HEK293 (cell line): Measurements from ENCODE around the gene PYGO2.

ENCODE experiments used
- ZNF121 ChIP-seq: fragments of 450-650 bp; formaldehyde crosslinking; IDR thresholded peaks from 2 replicates; pipeline ENCODE4 v1.5.1; 2016; ENCODE audit warnings: missing biosample characterization, missing genetic modification characterization
- ZNF155 ChIP-seq: fragments of 450-650 bp; formaldehyde crosslinking; IDR thresholded peaks from 2 replicates; pipeline ENCODE4 v1.5.1; 2016; ENCODE audit warnings: missing biosample characterization, missing genetic modification characterization
- ZNF175 ChIP-seq: fragments of 450-650 bp; formaldehyde crosslinking; IDR thresholded peaks from 2 replicates; pipeline ENCODE4 v1.5.1; 2016; ENCODE audit warnings: missing biosample characterization, missing genetic modification characterization
- ZNF239 ChIP-seq: fragments of 450-650 bp; formaldehyde crosslinking; IDR thresholded peaks from 2 replicates; pipeline ENCODE4 v1.5.1; 2016; ENCODE audit warnings: missing biosample characterization, missing genetic modification characterization
- ZNF24 ChIP-seq: fragments of 450-650 bp; formaldehyde crosslinking; IDR thresholded peaks from 2 replicates; pipeline ENCODE4 v1.5.1; 2016; ENCODE audit warnings: missing biosample characterization, missing genetic modification characterization
- TF ChIP-seq, protein P1 (sequence below): fragments of 450-650 bp; formaldehyde crosslinking; IDR thresholded peaks from 2 replicates; pipeline ENCODE4 v1.5.1; 2016; ENCODE audit warnings: missing biosample characterization, missing genetic modification characterization
- TF ChIP-seq, protein P2 (sequence below): fragments of 450-650 bp; formaldehyde crosslinking; IDR thresholded peaks from 2 replicates; pipeline ENCODE4 v1.5.1; 2016; ENCODE audit warnings: missing biosample characterization, missing genetic modification characterization
- TF ChIP-seq, protein P3 (sequence below): fragments of 450-650 bp; formaldehyde crosslinking; IDR thresholded peaks from 2 replicates; pipeline ENCODE4 v1.5.1; 2016; ENCODE audit warnings: missing biosample characterization, missing genetic modification characterization, low read depth
- TF ChIP-seq, protein P4 (sequence below): fragments of 450-650 bp; formaldehyde crosslinking; IDR thresholded peaks from 2 replicates; pipeline ENCODE4 v1.5.1; 2016; ENCODE audit warnings: missing biosample characterization, missing genetic modification characterization

DNA sequence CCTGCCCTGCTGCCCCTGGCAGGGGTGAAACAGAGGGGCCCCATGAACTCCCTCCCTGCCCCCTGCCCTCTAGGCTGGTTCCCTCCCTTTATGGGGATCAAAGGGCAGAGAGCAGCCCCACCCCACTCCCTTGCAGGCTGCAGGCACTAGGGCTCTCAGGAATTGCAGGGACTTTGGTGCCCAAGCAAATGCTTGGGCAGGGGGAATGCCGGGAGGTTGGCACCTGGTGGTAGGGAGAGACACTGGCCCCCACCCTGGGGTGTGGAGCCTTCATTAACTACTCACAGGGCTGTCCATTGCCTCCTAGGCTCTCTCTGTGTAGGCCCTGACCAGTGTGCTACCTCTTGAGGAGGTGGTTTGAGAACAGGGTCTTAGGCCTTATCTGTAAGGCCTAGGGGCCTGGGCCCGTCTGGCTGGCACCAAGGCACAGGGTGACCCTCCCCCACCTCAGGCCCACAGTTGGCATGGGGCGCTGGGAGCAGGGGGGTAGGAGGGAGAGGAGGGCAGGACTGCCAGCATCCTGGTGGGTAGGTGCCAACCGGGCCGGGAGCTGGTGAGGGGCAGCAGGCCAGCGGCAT is 45.8 kb upstream of the PYGO2 start:
- no peak for TF ChIP-seq ZNF121
- TF ChIP-seq, protein P1, sequence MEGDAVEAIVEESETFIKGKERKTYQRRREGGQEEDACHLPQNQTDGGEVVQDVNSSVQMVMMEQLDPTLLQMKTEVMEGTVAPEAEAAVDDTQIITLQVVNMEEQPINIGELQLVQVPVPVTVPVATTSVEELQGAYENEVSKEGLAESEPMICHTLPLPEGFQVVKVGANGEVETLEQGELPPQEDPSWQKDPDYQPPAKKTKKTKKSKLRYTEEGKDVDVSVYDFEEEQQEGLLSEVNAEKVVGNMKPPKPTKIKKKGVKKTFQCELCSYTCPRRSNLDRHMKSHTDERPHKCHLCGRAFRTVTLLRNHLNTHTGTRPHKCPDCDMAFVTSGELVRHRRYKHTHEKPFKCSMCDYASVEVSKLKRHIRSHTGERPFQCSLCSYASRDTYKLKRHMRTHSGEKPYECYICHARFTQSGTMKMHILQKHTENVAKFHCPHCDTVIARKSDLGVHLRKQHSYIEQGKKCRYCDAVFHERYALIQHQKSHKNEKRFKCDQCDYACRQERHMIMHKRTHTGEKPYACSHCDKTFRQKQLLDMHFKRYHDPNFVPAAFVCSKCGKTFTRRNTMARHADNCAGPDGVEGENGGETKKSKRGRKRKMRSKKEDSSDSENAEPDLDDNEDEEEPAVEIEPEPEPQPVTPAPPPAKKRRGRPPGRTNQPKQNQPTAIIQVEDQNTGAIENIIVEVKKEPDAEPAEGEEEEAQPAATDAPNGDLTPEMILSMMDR: no peak
- no peak for TF ChIP-seq ZNF24 (tag by site-specific recombination)
- TF ChIP-seq ZNF175 (tag by site-specific recombination): no peak
- TF ChIP-seq ZNF239 (tag by site-specific recombination): no peak
- TF ChIP-seq, protein P2, sequence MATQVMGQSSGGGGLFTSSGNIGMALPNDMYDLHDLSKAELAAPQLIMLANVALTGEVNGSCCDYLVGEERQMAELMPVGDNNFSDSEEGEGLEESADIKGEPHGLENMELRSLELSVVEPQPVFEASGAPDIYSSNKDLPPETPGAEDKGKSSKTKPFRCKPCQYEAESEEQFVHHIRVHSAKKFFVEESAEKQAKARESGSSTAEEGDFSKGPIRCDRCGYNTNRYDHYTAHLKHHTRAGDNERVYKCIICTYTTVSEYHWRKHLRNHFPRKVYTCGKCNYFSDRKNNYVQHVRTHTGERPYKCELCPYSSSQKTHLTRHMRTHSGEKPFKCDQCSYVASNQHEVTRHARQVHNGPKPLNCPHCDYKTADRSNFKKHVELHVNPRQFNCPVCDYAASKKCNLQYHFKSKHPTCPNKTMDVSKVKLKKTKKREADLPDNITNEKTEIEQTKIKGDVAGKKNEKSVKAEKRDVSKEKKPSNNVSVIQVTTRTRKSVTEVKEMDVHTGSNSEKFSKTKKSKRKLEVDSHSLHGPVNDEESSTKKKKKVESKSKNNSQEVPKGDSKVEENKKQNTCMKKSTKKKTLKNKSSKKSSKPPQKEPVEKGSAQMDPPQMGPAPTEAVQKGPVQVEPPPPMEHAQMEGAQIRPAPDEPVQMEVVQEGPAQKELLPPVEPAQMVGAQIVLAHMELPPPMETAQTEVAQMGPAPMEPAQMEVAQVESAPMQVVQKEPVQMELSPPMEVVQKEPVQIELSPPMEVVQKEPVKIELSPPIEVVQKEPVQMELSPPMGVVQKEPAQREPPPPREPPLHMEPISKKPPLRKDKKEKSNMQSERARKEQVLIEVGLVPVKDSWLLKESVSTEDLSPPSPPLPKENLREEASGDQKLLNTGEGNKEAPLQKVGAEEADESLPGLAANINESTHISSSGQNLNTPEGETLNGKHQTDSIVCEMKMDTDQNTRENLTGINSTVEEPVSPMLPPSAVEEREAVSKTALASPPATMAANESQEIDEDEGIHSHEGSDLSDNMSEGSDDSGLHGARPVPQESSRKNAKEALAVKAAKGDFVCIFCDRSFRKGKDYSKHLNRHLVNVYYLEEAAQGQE (tag by site-specific recombination): no peak
- TF ChIP-seq, protein P3, sequence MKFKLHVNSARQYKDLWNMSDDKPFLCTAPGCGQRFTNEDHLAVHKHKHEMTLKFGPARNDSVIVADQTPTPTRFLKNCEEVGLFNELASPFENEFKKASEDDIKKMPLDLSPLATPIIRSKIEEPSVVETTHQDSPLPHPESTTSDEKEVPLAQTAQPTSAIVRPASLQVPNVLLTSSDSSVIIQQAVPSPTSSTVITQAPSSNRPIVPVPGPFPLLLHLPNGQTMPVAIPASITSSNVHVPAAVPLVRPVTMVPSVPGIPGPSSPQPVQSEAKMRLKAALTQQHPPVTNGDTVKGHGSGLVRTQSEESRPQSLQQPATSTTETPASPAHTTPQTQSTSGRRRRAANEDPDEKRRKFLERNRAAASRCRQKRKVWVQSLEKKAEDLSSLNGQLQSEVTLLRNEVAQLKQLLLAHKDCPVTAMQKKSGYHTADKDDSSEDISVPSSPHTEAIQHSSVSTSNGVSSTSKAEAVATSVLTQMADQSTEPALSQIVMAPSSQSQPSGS: no peak
- TF ChIP-seq ZNF155 (tag by site-specific recombination): no peak
- TF ChIP-seq, protein P4, sequence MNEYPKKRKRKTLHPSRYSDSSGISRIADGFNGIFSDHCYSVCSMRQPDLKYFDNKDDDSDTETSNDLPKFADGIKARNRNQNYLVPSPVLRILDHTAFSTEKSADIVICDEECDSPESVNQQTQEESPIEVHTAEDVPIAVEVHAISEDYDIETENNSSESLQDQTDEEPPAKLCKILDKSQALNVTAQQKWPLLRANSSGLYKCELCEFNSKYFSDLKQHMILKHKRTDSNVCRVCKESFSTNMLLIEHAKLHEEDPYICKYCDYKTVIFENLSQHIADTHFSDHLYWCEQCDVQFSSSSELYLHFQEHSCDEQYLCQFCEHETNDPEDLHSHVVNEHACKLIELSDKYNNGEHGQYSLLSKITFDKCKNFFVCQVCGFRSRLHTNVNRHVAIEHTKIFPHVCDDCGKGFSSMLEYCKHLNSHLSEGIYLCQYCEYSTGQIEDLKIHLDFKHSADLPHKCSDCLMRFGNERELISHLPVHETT (tag by site-specific recombination): no peak
